Neutrophil (primary cell): ENCODE data around the gene HCST.

ENCODE experiments used
- H3K27ac ChIP-seq: fragments of 200-600 bp; sonication (generic); 2 replicates; pipeline ENCODE4 v1.5.1; 2016; ENCODE audit warnings: mild to moderate bottlenecking, moderate library complexity
- H3K27me3 ChIP-seq: fragments of 200-600 bp; sonication (generic); 2 replicates; pipeline ENCODE4 v1.6.0; 2016; ENCODE audit warnings: mild to moderate bottlenecking
- H3K36me3 ChIP-seq: fragments of 200-600 bp; sonication (generic); 2 replicates; pipeline ENCODE4 v1.5.1; 2017
- H3K4me1 ChIP-seq, 2 experiments: fragments of 200-600 bp in 1 of 2; sonication (generic) in 1 of 2; 1 replicate in 1 of 2; 2 replicates in 1 of 2; pipeline versions ENCODE4 v1.5.1 to v1.6.1; 2013 to 2016; ENCODE audit warnings: low read depth in 1 of 2, low read length in 1 of 2, mild to moderate bottlenecking in 1 of 2, moderate library complexity in 1 of 2; ENCODE audit not compliant: control insufficient read depth in 1 of 2, insufficient read depth in 1 of 2
- H3K4me3 ChIP-seq, 2 experiments: fragments of 200-600 bp in 1 of 2; sonication (generic) in 1 of 2; 1 replicate in 1 of 2; 2 replicates in 1 of 2; pipeline ENCODE4 v1.5.1; 2013 to 2016; ENCODE audit warnings: low read depth in 1 of 2, low read length in 1 of 2, mild to moderate bottlenecking in 1 of 2, moderate library complexity in 1 of 2
- H3K9me3 ChIP-seq: fragments of 200-600 bp; sonication (generic); 2 replicates; pipeline ENCODE4 v1.5.1; 2016
- TF ChIP-seq, protein P1 (sequence below): fragments of 200-600 bp; sonication (generic); IDR thresholded peaks from 2 replicates; pipeline ENCODE4 v1.5.1; 2016; ENCODE audit warnings: antibody characterized with exemption

HCST gene

DNA sequence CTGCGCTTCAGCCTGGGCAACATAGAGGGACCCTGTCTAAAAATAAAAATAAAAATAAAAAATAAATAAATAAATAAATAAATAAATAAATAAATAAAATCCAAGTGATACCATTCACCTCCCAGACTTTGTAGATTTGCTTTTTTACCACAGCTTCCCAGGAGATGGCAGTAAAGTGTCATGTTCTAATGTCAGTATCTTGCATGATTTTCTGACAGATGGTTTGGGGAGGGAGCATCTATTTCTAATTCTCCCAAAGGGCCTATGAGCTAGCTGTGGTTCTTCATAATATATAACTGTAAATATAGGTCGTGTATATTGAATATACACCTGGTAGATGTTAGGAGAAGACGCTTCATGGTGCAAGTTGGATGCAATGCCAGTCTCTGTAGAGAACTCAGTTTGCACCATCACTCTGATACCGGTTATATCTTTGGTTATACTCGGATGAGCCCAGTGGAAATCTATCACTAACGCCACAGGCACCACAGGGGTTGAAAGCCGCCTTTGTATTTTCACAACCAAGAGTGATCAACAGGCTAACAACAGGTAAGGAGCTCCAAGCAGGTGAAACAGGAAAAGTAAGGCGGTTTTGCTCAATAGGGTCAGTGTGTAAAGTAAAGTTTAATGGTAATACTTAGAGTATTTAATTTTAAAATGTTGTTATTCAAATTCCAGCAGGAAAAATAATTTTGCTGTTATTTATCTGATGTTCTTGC is 20.1 kb upstream of the HCST start:
- peaks cover 37% of the 10 kb centered on the region for H3K27me3 ChIP-seq
- no peaks in the 10 kb centered on the region for H3K9me3 ChIP-seq

DNA sequence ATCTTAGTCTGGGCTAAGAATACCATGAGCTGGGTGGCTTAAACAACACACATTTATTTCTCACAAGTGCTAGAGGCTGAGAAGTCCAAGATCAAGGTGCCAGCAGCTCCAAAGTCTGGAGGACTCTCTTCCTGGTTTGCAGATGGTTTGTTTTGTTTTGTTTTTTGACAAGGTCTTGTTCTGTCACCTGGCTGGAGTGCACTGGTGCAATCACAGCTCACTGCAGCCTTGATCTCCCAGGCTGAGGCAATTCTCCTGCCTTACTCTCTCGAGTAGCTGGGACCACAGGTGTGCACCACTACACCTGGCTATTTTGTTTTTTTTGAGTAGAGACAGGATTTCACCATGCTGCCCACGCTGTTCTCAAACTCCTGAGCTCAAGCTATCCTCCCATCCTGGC is 18.4 kb upstream of the HCST start:
- Histone ChIP-seq H3K27me3 (peaks cover 21% of the 10 kb centered on the region), H3K27ac (no peak overlapping the region)

More for the DNA sequence above, 20.1 kb upstream of the HCST start:
- TF ChIP-seq, protein P1, sequence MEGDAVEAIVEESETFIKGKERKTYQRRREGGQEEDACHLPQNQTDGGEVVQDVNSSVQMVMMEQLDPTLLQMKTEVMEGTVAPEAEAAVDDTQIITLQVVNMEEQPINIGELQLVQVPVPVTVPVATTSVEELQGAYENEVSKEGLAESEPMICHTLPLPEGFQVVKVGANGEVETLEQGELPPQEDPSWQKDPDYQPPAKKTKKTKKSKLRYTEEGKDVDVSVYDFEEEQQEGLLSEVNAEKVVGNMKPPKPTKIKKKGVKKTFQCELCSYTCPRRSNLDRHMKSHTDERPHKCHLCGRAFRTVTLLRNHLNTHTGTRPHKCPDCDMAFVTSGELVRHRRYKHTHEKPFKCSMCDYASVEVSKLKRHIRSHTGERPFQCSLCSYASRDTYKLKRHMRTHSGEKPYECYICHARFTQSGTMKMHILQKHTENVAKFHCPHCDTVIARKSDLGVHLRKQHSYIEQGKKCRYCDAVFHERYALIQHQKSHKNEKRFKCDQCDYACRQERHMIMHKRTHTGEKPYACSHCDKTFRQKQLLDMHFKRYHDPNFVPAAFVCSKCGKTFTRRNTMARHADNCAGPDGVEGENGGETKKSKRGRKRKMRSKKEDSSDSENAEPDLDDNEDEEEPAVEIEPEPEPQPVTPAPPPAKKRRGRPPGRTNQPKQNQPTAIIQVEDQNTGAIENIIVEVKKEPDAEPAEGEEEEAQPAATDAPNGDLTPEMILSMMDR: peak; percentile 69
- H3K27ac ChIP-seq: peak overlapping the region; percentile 36
- peaks cover 5% of the 10 kb centered on the region in 2 experiments for H3K4me1 ChIP-seq
- no peak overlapping the region for H3K4me3 ChIP-seq
- H3K36me3 ChIP-seq: peaks cover 17% of the 10 kb centered on the region

DNA sequence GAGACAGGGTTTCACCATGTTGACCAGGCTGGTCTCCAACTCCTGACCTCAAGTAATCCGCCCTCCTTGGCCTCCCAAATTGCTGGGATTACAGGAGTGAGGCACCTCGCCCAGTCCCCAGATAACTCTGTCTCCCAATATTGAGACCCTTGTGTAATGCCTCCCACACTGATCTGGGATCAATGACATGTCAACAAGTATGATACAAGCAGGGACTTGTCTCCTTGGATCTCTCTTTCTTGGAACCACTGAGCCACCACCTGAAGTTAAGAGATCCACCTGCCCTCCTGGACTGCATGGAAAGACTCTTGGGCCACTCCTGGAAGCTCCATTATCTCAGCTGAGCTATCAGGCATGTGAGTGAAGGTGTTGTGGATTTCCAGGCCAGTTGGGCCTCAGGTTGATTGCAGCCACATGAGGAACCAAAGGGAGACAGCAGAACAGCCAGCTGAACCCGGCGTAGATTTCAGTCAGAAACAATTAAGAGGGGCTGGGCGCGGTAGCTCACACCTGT is 17.0 kb upstream of the HCST start:
- TF ChIP-seq, protein P1: no peak
- Histone ChIP-seq H3K4me3 (no peak overlapping the region), H3K9me3 (peaks cover 7% of the 10 kb centered on the region), H3K4me1 (peaks cover 5% of the 10 kb centered on the region in 2 experiments), H3K27ac (peak overlapping the region; percentile 58), H3K36me3 (peaks cover 47% of the 10 kb centered on the region), H3K27me3 (peaks cover 7% of the 10 kb centered on the region)

More for the DNA sequence above, 18.4 kb upstream of the HCST start:
- no peak overlapping the region for H3K4me3 ChIP-seq
- TF ChIP-seq, protein P1: no peak
- peaks cover 5% of the 10 kb centered on the region in 2 experiments for H3K4me1 ChIP-seq
- peaks cover 7% of the 10 kb centered on the region for H3K9me3 ChIP-seq
- peaks cover 33% of the 10 kb centered on the region for H3K36me3 ChIP-seq

DNA sequence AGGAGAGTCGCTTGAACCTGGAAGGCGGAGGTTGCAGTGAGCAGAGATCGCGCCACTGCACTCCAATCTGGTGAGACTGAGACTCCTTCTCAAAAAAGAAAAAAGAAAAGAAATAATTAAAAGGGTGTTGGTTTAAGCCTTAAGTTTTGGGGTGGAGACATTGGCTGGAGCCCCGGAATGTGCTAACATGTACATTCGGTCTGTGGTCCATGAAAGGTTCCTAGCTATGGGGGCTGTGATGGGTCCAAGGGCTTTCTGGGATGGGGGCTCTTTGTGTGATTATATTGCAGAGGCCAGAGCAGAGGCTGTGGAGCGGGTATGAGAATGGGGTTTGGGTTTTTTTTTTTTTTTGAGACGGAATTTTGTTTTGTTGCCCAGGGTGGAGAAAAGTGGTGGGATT is 16.4 kb upstream of the HCST start:
- H3K36me3 ChIP-seq: peaks cover 53% of the 10 kb centered on the region
- TF ChIP-seq, protein P1: no peak
- peaks cover 5% of the 10 kb centered on the region in 2 experiments for H3K4me1 ChIP-seq
- H3K9me3 ChIP-seq: peaks cover 7% of the 10 kb centered on the region
- H3K4me3 ChIP-seq: no peak overlapping the region
- peak overlapping the region; percentile 58 for H3K27ac ChIP-seq
- peaks cover 4% of the 10 kb centered on the region for H3K27me3 ChIP-seq

DNA sequence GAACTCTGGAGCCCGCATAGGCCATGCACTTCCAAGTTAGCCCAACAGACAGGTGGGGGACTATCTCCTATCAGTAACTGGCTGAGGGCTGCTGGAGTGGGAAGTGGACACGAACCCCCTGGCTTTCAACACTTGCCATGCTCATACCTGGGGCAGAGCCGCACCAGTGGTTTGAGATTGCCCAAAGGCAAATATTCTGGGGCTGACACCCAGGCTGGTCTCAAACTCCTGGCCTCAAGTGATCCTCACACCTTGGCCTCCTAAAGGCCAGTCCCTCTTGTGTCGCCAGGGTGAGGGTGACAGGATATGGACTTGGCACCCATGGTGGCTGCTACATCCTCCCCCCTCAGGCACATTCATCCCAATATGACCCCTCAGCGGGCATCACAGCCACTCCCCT is 15.1 kb upstream of the HCST start:
- peak overlapping the region; percentile 61 for H3K27ac ChIP-seq
- peaks cover 7% of the 10 kb centered on the region for H3K9me3 ChIP-seq
- no peak overlapping the region for H3K4me3 ChIP-seq
- H3K36me3 ChIP-seq: peaks cover 65% of the 10 kb centered on the region
- peaks cover 3 to 4% of the 10 kb centered on the region in 2 experiments for H3K4me1 ChIP-seq
- no peaks in the 10 kb centered on the region for H3K27me3 ChIP-seq
- TF ChIP-seq, protein P1: no peak
